ENCODE measurements around the gene FTO. TPM values are rescaled to one million over a fixed set of nuclear protein-coding genes. Genes with fewer than 3 reads are reported as not detected.
A peak's percentile ranks its signal among the peaks of the same experiment; 100 is the strongest.

Gene FTO
- total and polyA plus RNA-seq, 2 experiments from 2014 or later = 46.8 to 77.7 TPM

DNA sequence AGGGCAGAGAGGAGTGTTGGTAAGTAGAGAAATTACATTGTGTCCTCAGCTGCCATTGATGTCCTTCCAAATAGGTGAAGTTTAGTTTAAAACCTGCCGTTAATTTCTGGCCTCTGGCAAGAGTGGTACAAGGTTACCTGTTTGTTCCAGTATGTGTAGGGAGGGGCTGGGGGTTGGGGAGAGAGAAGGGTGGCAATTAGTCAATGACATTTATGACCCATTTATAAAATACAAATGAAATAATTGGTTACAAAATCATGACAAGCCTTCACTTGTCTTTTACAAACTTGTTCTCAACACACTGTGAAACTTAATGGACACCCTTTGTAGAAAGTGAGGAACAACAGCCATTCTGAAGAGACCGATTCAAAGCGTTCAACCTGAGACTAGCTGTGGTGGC lies 281.0 kb downstream of the FTO start:
- no peak overlapping the region for H2AFZ ChIP-seq
- H3K9me3 ChIP-seq (ENCODE audit: low read depth) = no peaks in the 10 kb centered on the region
- H3K79me2 ChIP-seq = no peaks in the 10 kb centered on the region
- no peaks in the 10 kb centered on the region for H3K9me2 ChIP-seq (replicated peaks; ENCODE audit: insufficient read depth)
- H3K27ac ChIP-seq = no peak overlapping the region
- 82% methylated on average over 3 of the region's 3 CpGs for WGBS (ENCODE audit: low lambda C conversion rate, missing lambda C conversion rate)
- H3K27me3 ChIP-seq = no peaks in the 10 kb centered on the region
- no peak overlapping the region for H3K4me2 ChIP-seq
- H3K36me3 ChIP-seq (replicated peaks; ENCODE audit: insufficient read depth, low read depth) = no peaks in the 10 kb centered on the region
- no peaks in the 10 kb centered on the region for H3K4me1 ChIP-seq (ENCODE audit: insufficient read depth)
- no peak overlapping the region for H3K4me3 ChIP-seq
- DNase-seq (ENCODE audit: low spot score) = no peak
- H4K20me1 ChIP-seq (ENCODE audit: insufficient read depth, poor library complexity, severe bottlenecking) = no peaks in the 10 kb centered on the region
- TF ChIP-seq EZH2phosphoT487 (IDR thresholded peaks at IDR 0.05; ENCODE audit: low read depth, severe bottlenecking, unreplicated experiment) (no peak), EZH2 (IDR thresholded peaks at IDR 0.05; ENCODE audit: borderline replicate concordance) (no peak), CTCF (IDR thresholded peaks at IDR 0.05; ENCODE audit: poor library complexity) (no peak)

DNA sequence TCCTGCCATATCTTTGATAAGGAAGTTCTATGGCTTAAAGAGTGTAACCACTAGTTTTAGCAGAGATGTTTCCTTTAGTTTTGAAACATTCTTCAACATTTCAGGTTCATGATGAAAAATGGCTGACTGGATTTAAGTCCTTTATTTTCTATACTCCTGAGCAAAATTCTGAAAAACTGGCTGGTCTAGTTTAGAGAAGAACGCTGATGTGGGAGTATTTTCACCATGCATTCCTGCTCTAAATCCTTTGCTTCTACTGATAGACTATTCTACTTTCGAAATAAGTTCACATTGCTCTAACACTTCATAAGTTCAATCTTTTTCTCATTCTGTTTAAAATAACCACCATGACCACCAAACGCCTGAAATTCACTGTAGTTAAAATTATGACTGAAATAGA lies 281.9 kb downstream of the FTO start:
- TF ChIP-seq CTCF (IDR thresholded peaks at IDR 0.05; ENCODE audit: poor library complexity) (no peak), EZH2phosphoT487 (IDR thresholded peaks at IDR 0.05; ENCODE audit: low read depth, severe bottlenecking, unreplicated experiment) (no peak)
- peak overlapping the region; percentile 60 for H3K27ac ChIP-seq
- no peaks in the 10 kb centered on the region for H3K9me3 ChIP-seq (ENCODE audit: low read depth)
- H4K20me1 ChIP-seq (ENCODE audit: insufficient read depth, poor library complexity, severe bottlenecking) = no peaks in the 10 kb centered on the region
- H3K4me3 ChIP-seq = no peak overlapping the region
- no peaks in the 10 kb centered on the region for H3K79me2 ChIP-seq
- H3K36me3 ChIP-seq (replicated peaks; ENCODE audit: insufficient read depth, low read depth) = no peaks in the 10 kb centered on the region
- H3K9me2 ChIP-seq (replicated peaks; ENCODE audit: insufficient read depth) = no peaks in the 10 kb centered on the region
- H3K4me1 ChIP-seq (ENCODE audit: insufficient read depth) = peaks cover under 1% of the 10 kb centered on the region
- DNase-seq (ENCODE audit: low spot score) = no peak
- no peaks in the 10 kb centered on the region for H3K27me3 ChIP-seq
- no peak overlapping the region for H2AFZ ChIP-seq
- whole genome bisulfite sequencing (ENCODE audit: low lambda C conversion rate, missing lambda C conversion rate) = 65% methylated on average over 3 of the region's 3 CpGs
- H3K4me2 ChIP-seq = peak overlapping the region; percentile 38

GRCh38 chr16:53986793-53987192 lies 282.8 kb downstream of the FTO start:
- TF ChIP-seq EZH2phosphoT487 (IDR thresholded peaks at IDR 0.05; ENCODE audit: low read depth, severe bottlenecking, unreplicated experiment) (no peak), CTCF (IDR thresholded peaks at IDR 0.05; ENCODE audit: poor library complexity) (no peak), EZH2 (IDR thresholded peaks at IDR 0.05; ENCODE audit: borderline replicate concordance) (no peak)
- Histone ChIP-seq H4K20me1 (ENCODE audit: insufficient read depth, poor library complexity, severe bottlenecking) (no peaks in the 10 kb centered on the region), H3K36me3 (replicated peaks; ENCODE audit: insufficient read depth, low read depth) (no peaks in the 10 kb centered on the region), H3K79me2 (no peaks in the 10 kb centered on the region), H3K27me3 (no peaks in the 10 kb centered on the region), H2AFZ (no peak overlapping the region), H3K4me3 (no peak overlapping the region), H3K4me2 (no peak overlapping the region), H3K9me3 (ENCODE audit: low read depth) (no peaks in the 10 kb centered on the region), H3K4me1 (ENCODE audit: insufficient read depth) (peaks cover 10% of the 10 kb centered on the region), H3K9me2 (replicated peaks; ENCODE audit: insufficient read depth) (no peaks in the 10 kb centered on the region), H3K27ac (no peak overlapping the region)
- no peak for DNase-seq (ENCODE audit: low spot score)
- WGBS (ENCODE audit: low lambda C conversion rate, missing lambda C conversion rate) = 66% methylated on average over 5 of the region's 5 CpGs

GRCh38 chr16:53988136-53988535 lies 284.2 kb downstream of the FTO start:
- peaks cover 2% of the 10 kb centered on the region for H3K79me2 ChIP-seq
- H3K36me3 ChIP-seq (replicated peaks; ENCODE audit: insufficient read depth, low read depth) = no peaks in the 10 kb centered on the region
- no peaks in the 10 kb centered on the region for H3K9me3 ChIP-seq (ENCODE audit: low read depth)
- H3K27me3 ChIP-seq = no peaks in the 10 kb centered on the region
- H2AFZ ChIP-seq = no peak overlapping the region
- 61% methylated on average over 2 of the region's 2 CpGs for WGBS (ENCODE audit: low lambda C conversion rate, missing lambda C conversion rate)
- H3K4me3 ChIP-seq = no peak overlapping the region
- H3K9me2 ChIP-seq (replicated peaks; ENCODE audit: insufficient read depth) = no peaks in the 10 kb centered on the region
- no peak for TF ChIP-seq CTCF (IDR thresholded peaks at IDR 0.05; ENCODE audit: poor library complexity)
- no peak for TF ChIP-seq EZH2 (IDR thresholded peaks at IDR 0.05; ENCODE audit: borderline replicate concordance)
- TF ChIP-seq EZH2phosphoT487 (IDR thresholded peaks at IDR 0.05; ENCODE audit: low read depth, severe bottlenecking, unreplicated experiment) = no peak
- H4K20me1 ChIP-seq (ENCODE audit: insufficient read depth, poor library complexity, severe bottlenecking) = no peaks in the 10 kb centered on the region
- H3K4me2 ChIP-seq = no peak overlapping the region
- H3K4me1 ChIP-seq (ENCODE audit: insufficient read depth) = peaks cover 22% of the 10 kb centered on the region
- no peak for DNase-seq (ENCODE audit: low spot score)
- no peak overlapping the region for H3K27ac ChIP-seq

All from hepatocyte (in vitro differentiated cells).